SK-N-SH (cell line): ENCODE results near the gene TMEM205. TPM values are rescaled to one million over a fixed set of nuclear protein-coding genes. Genes with fewer than 3 reads are reported as not detected.

Source experiments
- CTCF ChIA-PET: fragments of 300-600, 350-600 bp; formaldehyde crosslinking; extraction: SDS; loops from one replicate; lab custom pipeline; 2021; lab: Yijun Ruan, JAX
- POLR2A ChIA-PET: fragments of 350-600 bp; sonication (Branson Sonifier 250); formaldehyde crosslinking; extraction: SDS; loops from one replicate; lab custom pipeline; 2020; ENCODE audit warnings: antibody characterized with exemption, inconsistent platforms; lab: Yijun Ruan, JAX
- DNase-seq: peaks from one replicate; pipeline ENCODE4 v3.0.0; 2012
- H2AFZ ChIP-seq: fragments of 200-600 bp; sonication (generic); 2 replicates; pipeline ENCODE4 v1.8.1; 2016; ENCODE audit warnings: antibody characterized with exemption, mild to moderate bottlenecking, low read depth
- H3F3A ChIP-seq: fragments of 200-600 bp; sonication (generic); replicated peaks from 2 replicates; pipeline ENCODE3; 2016; ENCODE audit warnings: antibody characterized with exemption, mild to moderate bottlenecking; ENCODE audit not compliant: insufficient read depth
- H3K27ac ChIP-seq, 2 experiments: fragments of 200-500 bp in 1 of 2; fragments of 200-600 bp in 1 of 2; sonication (Bioruptor generic) in 1 of 2; sonication (generic), shearing (Covaris generic) in 1 of 2; 2 replicates each; pipeline versions ENCODE4 v1.5.1 to v1.6.1; 2014 to 2016; ENCODE audit warnings: low read depth in 2 of 2, inconsistent platforms in 1 of 2, low read length in 1 of 2, mild to moderate bottlenecking in 1 of 2, mixed read lengths in 1 of 2
- H3K27me3 ChIP-seq: fragments of 200-600 bp; sonication (generic), shearing (Covaris generic); 2 replicates; pipeline ENCODE4 v1.6.1; 2016; ENCODE audit warnings: mixed run types; ENCODE audit not compliant: insufficient read depth
- H3K36me3 ChIP-seq, 2 experiments: fragments of 200-500 bp in 1 of 2; fragments of 200-600 bp in 1 of 2; sonication (Bioruptor generic) in 1 of 2; sonication (generic) in 1 of 2; replicated peaks in 1 of 2; 2 replicates each; pipeline versions ENCODE3 to v1.5.1; 2014 to 2016; ENCODE audit warnings: low read length in 1 of 2, mild to moderate bottlenecking in 1 of 2; ENCODE audit not compliant: insufficient read depth in 2 of 2, control insufficient read depth in 1 of 2
- H3K4me1 ChIP-seq, 2 experiments: fragments of 200-500 bp in 1 of 2; fragments of 200-600 bp in 1 of 2; sonication (Bioruptor generic) in 1 of 2; sonication (generic), shearing (Covaris generic) in 1 of 2; 2 replicates each; pipeline versions ENCODE4 v1.5.1 to v1.6.1; 2014 to 2016; ENCODE audit warnings: low read depth in 1 of 2, low read length in 1 of 2, mixed run types in 1 of 2; ENCODE audit not compliant: insufficient read depth in 2 of 2, control insufficient read depth in 1 of 2
- H3K4me2 ChIP-seq: fragments of 200-600 bp; sonication (generic), shearing (Covaris generic); 2 replicates; pipeline ENCODE4 v1.6.1; 2017; ENCODE audit warnings: mixed run types
- H3K4me3 ChIP-seq, 2 experiments: fragments of 200-500 bp in 1 of 2; fragments of 200-600 bp in 1 of 2; sonication (Bioruptor generic) in 1 of 2; sonication (generic), shearing (Covaris generic) in 1 of 2; 2 replicates each; pipeline versions ENCODE4 v1.5.1 to v1.8.1; 2014 to 2016; ENCODE audit warnings: low read depth in 2 of 2, inconsistent platforms in 1 of 2, low read length in 1 of 2, mild to moderate bottlenecking in 1 of 2, mixed read lengths in 1 of 2, moderate library complexity in 1 of 2
- H3K79me2 ChIP-seq: fragments of 200-600 bp; sonication (generic); 2 replicates; pipeline ENCODE4 v1.8.1; 2017; ENCODE audit warnings: mild to moderate bottlenecking; ENCODE audit not compliant: insufficient read depth
- H3K9ac ChIP-seq: fragments of 200-600 bp; sonication (generic); 2 replicates; pipeline ENCODE4 v1.6.1; 2017; ENCODE audit warnings: mixed run types
- H3K9me2 ChIP-seq: fragments of 200-600 bp; sonication (generic); 2 replicates; pipeline ENCODE4 v1.6.1; 2017; ENCODE audit warnings: mixed run types
- H3K9me3 ChIP-seq: fragments of 200-600 bp; sonication (generic); 2 replicates; pipeline ENCODE4 v1.6.1; 2017; ENCODE audit warnings: mixed run types, mild to moderate bottlenecking, moderate library complexity
- H4K20me1 ChIP-seq: fragments of 200-600 bp; sonication (generic); 2 replicates; pipeline ENCODE4 v1.6.1; 2017; ENCODE audit warnings: mild to moderate bottlenecking, mixed run types; ENCODE audit not compliant: insufficient read depth
- CHD2 ChIP-seq: fragments of 150-350 bp; IDR thresholded peaks from 2 replicates; pipeline ENCODE4 v1.6.1; 2018; ENCODE audit warnings: low read length; ENCODE audit not compliant: partially characterized antibody
- FOSL2 ChIP-seq: IDR thresholded peaks from 2 replicates; pipeline ENCODE4 v1.4.0; 2012; ENCODE audit warnings: low read depth, mild to moderate bottlenecking, moderate library complexity, borderline replicate concordance
- FOXM1 ChIP-seq: IDR thresholded peaks from 2 replicates; pipeline ENCODE4 v1.4.0; 2012; ENCODE audit warnings: low read depth, mild to moderate bottlenecking
- JUND ChIP-seq: IDR thresholded peaks from 2 replicates; pipeline ENCODE4 v1.4.0; 2012
- NFIC ChIP-seq: IDR thresholded peaks from 2 replicates; pipeline ENCODE4 v1.4.0; 2012; ENCODE audit warnings: borderline replicate concordance
- NRF1 ChIP-seq: IDR thresholded peaks from 2 replicates; pipeline ENCODE4 v1.6.1; 2012; ENCODE audit warnings: low read depth, mild to moderate bottlenecking, low read length
- RAD21 ChIP-seq: IDR thresholded peaks from 2 replicates; pipeline ENCODE4 v1.6.1; 2012; ENCODE audit warnings: mild to moderate bottlenecking, low read length
- RFX5 ChIP-seq: IDR thresholded peaks from 2 replicates; pipeline ENCODE4 v1.6.1; 2012; ENCODE audit warnings: mild to moderate bottlenecking, improper control_type of control experiment, low read length
- RXRA ChIP-seq: IDR thresholded peaks from 2 replicates; pipeline ENCODE4 v1.4.0; 2012; ENCODE audit warnings: low read depth, mild to moderate bottlenecking, borderline replicate concordance
- SIN3A ChIP-seq: IDR thresholded peaks from 2 replicates; pipeline ENCODE4 v1.6.1; 2012; ENCODE audit warnings: low read depth, mild to moderate bottlenecking, low read length, moderate library complexity, borderline replicate concordance
- YY1 ChIP-seq: IDR thresholded peaks from 2 replicates; pipeline ENCODE4 v1.4.0; 2012; ENCODE audit warnings: low read depth, mild to moderate bottlenecking
- WGBS: methylation state at CpG from one replicate; pipeline ENCODE4 v1.1.6; 2017; ENCODE audit warnings: low lambda C conversion rate; 5-methylcytosine and 5-hydroxymethylcytosine counted together
- polyA plus RNA-seq, 3 experiments: library from polyadenylated mRNA; depleted of rRNA; stranded (reverse); fragments of >200 nt; gene quantifications; 2 replicates each; pipeline ENCODE4 v1.2.3, GENCODE V29; 2012
- TF ChIP-seq, protein P1 (sequence below): IDR thresholded peaks from 2 replicates; pipeline ENCODE4 v1.6.1; 2012; ENCODE audit warnings: mild to moderate bottlenecking, low read depth, low read length, moderate library complexity
- TF ChIP-seq, protein P2 (sequence below): fragments of 150-350 bp; IDR thresholded peaks from 2 replicates; pipeline ENCODE4 v1.6.1; 2017; ENCODE audit warnings: antibody characterized with exemption, low read length, low read depth, borderline replicate concordance
- TF ChIP-seq, protein P3 (sequence below): fragments of 200-600 bp; sonication (generic); IDR thresholded peaks from 2 replicates; pipeline ENCODE4 v1.6.1; 2017; ENCODE audit warnings: antibody characterized with exemption, mild to moderate bottlenecking, moderate library complexity
- TF ChIP-seq, protein P4 (sequence below): fragments of 150-350 bp; IDR thresholded peaks from 2 replicates; pipeline ENCODE4 v1.6.1; 2016; ENCODE audit warnings: mild to moderate bottlenecking, low read depth, low read length
- TF ChIP-seq, protein P5 (sequence below): IDR thresholded peaks from 2 replicates; pipeline ENCODE4; 2012

TMEM205 gene
- polyA plus RNA-seq, 1 of the 3 experiments (the other 2 are of a cell fraction) = 219 TPM

DNA sequence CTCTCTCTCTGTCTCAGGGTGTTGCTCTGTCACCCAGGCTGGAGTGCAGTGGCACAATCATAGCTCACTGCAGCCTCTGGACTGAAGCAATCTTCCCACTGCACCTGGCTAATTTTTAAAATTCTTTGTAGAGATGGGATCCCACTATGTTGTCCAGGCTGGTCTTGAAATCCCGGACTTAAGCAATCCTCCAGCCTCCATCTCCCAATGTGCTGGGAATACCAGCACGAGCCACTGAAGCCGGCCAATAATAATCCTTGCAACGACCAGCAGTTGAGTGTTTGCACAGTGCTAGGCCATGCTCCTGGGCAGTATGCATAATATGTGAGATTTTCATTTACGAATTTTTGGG lies 38.7 kb upstream of the TMEM205 start:
- H3K4me3 ChIP-seq = no peak overlapping the region
- CTCF ChIA-PET = interaction anchor here (0.9 to 6.4 kb wide), 10 partner anchors 9 to 98 kb away, joined by 3 to 85 read pairs (median 16); partner anchors contain the start of genes ELAVL3, RGL3 and SWSAP1
- DNase-seq = no peak
- no peak overlapping the region for H3K9ac ChIP-seq
- no peaks in the 10 kb centered on the region for H3K9me2 ChIP-seq
- peak overlapping the region in 1 of 2 experiments; percentile 64; a peak in 2 of 4 replicates for H3K27ac ChIP-seq
- no peaks in the 10 kb centered on the region for H3K36me3 ChIP-seq
- peaks cover 0 to 14% of the 10 kb centered on the region in 2 experiments; a peak in 1 of 4 replicates for H3K4me1 ChIP-seq
- no peaks in the 10 kb centered on the region for H3K9me3 ChIP-seq
- H3K79me2 ChIP-seq = peaks cover 10% of the 10 kb centered on the region; the same call in 1 of the 2 replicates
- POLR2A ChIA-PET = interaction anchor here (1.2 to 4.3 kb wide), 5 partner anchors 10 to 98 kb away, joined by 7 to 30 read pairs (median 8); partner anchors contain the start of genes ODAD3, PRKCSH, RGL3 and SWSAP1
- peaks cover 7% of the 10 kb centered on the region for H3F3A ChIP-seq
- H2AFZ ChIP-seq = no peak overlapping the region
- no peaks in the 10 kb centered on the region for H3K27me3 ChIP-seq
- no peaks in the 10 kb centered on the region for H4K20me1 ChIP-seq
- H3K4me2 ChIP-seq = no peak overlapping the region
- TF ChIP-seq CHD2 (no peak), JUND (no peak), NFIC (no peak), RXRA (no peak), SIN3A (no peak), RFX5 (no peak), NRF1 (no peak), RAD21 (no peak), FOSL2 (no peak), YY1 (no peak), FOXM1 (no peak)
- TF ChIP-seq, protein P1, sequence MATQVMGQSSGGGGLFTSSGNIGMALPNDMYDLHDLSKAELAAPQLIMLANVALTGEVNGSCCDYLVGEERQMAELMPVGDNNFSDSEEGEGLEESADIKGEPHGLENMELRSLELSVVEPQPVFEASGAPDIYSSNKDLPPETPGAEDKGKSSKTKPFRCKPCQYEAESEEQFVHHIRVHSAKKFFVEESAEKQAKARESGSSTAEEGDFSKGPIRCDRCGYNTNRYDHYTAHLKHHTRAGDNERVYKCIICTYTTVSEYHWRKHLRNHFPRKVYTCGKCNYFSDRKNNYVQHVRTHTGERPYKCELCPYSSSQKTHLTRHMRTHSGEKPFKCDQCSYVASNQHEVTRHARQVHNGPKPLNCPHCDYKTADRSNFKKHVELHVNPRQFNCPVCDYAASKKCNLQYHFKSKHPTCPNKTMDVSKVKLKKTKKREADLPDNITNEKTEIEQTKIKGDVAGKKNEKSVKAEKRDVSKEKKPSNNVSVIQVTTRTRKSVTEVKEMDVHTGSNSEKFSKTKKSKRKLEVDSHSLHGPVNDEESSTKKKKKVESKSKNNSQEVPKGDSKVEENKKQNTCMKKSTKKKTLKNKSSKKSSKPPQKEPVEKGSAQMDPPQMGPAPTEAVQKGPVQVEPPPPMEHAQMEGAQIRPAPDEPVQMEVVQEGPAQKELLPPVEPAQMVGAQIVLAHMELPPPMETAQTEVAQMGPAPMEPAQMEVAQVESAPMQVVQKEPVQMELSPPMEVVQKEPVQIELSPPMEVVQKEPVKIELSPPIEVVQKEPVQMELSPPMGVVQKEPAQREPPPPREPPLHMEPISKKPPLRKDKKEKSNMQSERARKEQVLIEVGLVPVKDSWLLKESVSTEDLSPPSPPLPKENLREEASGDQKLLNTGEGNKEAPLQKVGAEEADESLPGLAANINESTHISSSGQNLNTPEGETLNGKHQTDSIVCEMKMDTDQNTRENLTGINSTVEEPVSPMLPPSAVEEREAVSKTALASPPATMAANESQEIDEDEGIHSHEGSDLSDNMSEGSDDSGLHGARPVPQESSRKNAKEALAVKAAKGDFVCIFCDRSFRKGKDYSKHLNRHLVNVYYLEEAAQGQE = no peak
- TF ChIP-seq, protein P2, sequence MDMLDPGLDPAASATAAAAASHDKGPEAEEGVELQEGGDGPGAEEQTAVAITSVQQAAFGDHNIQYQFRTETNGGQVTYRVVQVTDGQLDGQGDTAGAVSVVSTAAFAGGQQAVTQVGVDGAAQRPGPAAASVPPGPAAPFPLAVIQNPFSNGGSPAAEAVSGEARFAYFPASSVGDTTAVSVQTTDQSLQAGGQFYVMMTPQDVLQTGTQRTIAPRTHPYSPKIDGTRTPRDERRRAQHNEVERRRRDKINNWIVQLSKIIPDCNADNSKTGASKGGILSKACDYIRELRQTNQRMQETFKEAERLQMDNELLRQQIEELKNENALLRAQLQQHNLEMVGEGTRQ = no peak
- TF ChIP-seq, protein P3, sequence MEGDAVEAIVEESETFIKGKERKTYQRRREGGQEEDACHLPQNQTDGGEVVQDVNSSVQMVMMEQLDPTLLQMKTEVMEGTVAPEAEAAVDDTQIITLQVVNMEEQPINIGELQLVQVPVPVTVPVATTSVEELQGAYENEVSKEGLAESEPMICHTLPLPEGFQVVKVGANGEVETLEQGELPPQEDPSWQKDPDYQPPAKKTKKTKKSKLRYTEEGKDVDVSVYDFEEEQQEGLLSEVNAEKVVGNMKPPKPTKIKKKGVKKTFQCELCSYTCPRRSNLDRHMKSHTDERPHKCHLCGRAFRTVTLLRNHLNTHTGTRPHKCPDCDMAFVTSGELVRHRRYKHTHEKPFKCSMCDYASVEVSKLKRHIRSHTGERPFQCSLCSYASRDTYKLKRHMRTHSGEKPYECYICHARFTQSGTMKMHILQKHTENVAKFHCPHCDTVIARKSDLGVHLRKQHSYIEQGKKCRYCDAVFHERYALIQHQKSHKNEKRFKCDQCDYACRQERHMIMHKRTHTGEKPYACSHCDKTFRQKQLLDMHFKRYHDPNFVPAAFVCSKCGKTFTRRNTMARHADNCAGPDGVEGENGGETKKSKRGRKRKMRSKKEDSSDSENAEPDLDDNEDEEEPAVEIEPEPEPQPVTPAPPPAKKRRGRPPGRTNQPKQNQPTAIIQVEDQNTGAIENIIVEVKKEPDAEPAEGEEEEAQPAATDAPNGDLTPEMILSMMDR = no peak
- TF ChIP-seq, protein P4, sequence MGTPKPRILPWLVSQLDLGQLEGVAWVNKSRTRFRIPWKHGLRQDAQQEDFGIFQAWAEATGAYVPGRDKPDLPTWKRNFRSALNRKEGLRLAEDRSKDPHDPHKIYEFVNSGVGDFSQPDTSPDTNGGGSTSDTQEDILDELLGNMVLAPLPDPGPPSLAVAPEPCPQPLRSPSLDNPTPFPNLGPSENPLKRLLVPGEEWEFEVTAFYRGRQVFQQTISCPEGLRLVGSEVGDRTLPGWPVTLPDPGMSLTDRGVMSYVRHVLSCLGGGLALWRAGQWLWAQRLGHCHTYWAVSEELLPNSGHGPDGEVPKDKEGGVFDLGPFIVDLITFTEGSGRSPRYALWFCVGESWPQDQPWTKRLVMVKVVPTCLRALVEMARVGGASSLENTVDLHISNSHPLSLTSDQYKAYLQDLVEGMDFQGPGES = no peak
- TF ChIP-seq, protein P5, sequence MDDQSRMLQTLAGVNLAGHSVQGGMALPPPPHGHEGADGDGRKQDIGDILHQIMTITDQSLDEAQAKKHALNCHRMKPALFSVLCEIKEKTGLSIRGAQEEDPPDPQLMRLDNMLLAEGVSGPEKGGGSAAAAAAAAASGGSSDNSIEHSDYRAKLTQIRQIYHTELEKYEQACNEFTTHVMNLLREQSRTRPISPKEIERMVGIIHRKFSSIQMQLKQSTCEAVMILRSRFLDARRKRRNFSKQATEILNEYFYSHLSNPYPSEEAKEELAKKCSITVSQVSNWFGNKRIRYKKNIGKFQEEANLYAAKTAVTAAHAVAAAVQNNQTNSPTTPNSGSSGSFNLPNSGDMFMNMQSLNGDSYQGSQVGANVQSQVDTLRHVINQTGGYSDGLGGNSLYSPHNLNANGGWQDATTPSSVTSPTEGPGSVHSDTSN = no peak
- 82% methylated on average over 5 of the region's 5 CpGs for WGBS
